Panc1 (cell line): ENCODE results near the gene C16orf86.

Experiments
- CTCF ChIP-seq: fragments of 450-650 bp; IDR thresholded peaks from 2 replicates; pipeline ENCODE4 v1.5.1; 2017; ENCODE audit warnings: mild to moderate bottlenecking
- POLR2AphosphoS5 ChIP-seq: IDR thresholded peaks from 2 replicates; pipeline ENCODE4 v1.6.1; 2012; ENCODE audit warnings: mild to moderate bottlenecking, low read depth, low read length, moderate library complexity
- REST ChIP-seq, 2 experiments: IDR thresholded peaks; 2 replicates each; pipeline ENCODE4 v1.6.1; 2011 to 2012; ENCODE audit warnings: low read depth in 2 of 2, control low read depth in 1 of 2, low read length in 1 of 2, mild to moderate bottlenecking in 1 of 2, moderate library complexity in 1 of 2; ENCODE audit not compliant: insufficient read depth in 1 of 2
- TCF7L2 ChIP-seq: IDR thresholded peaks from 2 replicates; pipeline ENCODE4 v1.6.1; 2011; ENCODE audit warnings: mild to moderate bottlenecking, low read depth, low read length, inconsistent platforms

DNA sequence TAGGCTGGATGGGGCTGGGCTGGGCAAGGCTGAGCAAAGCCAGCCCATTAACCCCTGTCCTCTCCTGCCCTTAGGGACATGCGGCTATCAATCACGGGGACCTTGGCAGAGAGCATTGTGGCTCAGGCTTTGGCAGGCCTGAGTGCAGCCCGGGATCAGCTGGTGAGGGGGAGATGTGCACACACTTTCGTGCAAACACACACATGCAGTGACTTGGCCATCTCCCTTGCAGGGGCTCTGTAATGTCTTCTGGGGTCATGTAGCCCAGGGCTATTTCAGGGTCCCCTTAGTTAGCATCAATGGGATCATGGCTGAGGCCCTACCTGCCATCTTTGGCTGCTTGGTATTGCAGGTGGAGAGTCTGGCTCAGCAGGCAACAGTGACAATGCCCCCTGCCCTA, 14.8 kb upstream of the C16orf86 start:
- TF ChIP-seq POLR2AphosphoS5, result no peak
- no peak for TF ChIP-seq REST (IDR thresholded peaks at IDR 0.05; ENCODE audit: insufficient read depth in 1 of 2, low read depth in 2 of 2, low read length in 1 of 2)
- no peak for TF ChIP-seq CTCF
- no peak for TF ChIP-seq TCF7L2
